Omental fat pad (tissue), 4 donors: ENCODE data around the gene PIN1. TPM values are rescaled to one million over a fixed set of nuclear protein-coding genes. Genes with fewer than 3 reads are reported as not detected.

Source experiments
- ATAC-seq: fragments of 150-250 bp; one replicate; pipeline ENCODE4 v1.9.1; 2016; ENCODE audit warnings: mild to moderate bottlenecking, moderate library complexity; ENCODE audit not compliant: low FRiP score
- DNase-seq: peaks from one replicate; pipeline ENCODE4 v3.0.0-alpha.2; 2019; ENCODE audit warnings: low spot score
- CTCF ChIP-seq, 3 donors: fragments of 450-650 bp; IDR thresholded peaks; one replicate each; pipeline ENCODE4 v1.5.1; 2016 to 2017; ENCODE audit warnings: antibody characterized with exemption in 3 of 3, mild to moderate bottlenecking in 3 of 3, moderate library complexity in 2 of 3
- small RNA-seq: library from RNA; depleted of rRNA; stranded (forward); fragments of <200 nt; gene quantifications from one replicate; pipeline ENCODE3, GENCODE V24; 2016
- total RNA-seq, 4 donors: library from RNA; depleted of rRNA; stranded (reverse); fragments of >200 nt; gene quantifications; one replicate each; pipeline ENCODE4 v1.1.0, GENCODE V29; 2016

PIN1 gene
- total RNA-seq, 4 donors from 2014 or later: 59.3 to 97.7 (median 77.0) TPM

- no peak for DNase-seq
- no peak for TF ChIP-seq CTCF (IDR thresholded peaks at IDR 0.05)
- ATAC-seq: no peak
Measured at GRCh38 chr19:9891609-9892373, 56.7 kb downstream of the PIN1 start.

Small RNAs within 50 kb of the gene (small RNA-seq; reads per million reads assigned to genes)
- not detected for gene RF00156

Other genes with a start within 250 kb of the PIN1 start
- gene ZNF561, start 214.1 kb upstream of the PIN1 start, total RNA-seq: 10 to 100 TPM; 17.5 to 27.1 (median 26.2) TPM
- gene ZNF562, start 160.2 kb upstream of the PIN1 start, total RNA-seq: 10 to 100 TPM; 19.5 to 40.4 (median 23.4) TPM
- 10 to 100 TPM in 2 of 4 donors, 1 to 10 TPM in 2; 6.5 to 21.4 (median 11.0) TPM for gene ZNF846, start 66.6 kb upstream of the PIN1 start, total RNA-seq
- gene FBXL12, start 16.2 kb upstream of the PIN1 start, total RNA-seq: 10 to 100 TPM; 18.1 to 27.9 (median 22.6) TPM
- gene UBL5, start 7.4 kb upstream of the PIN1 start, total RNA-seq: 100 to 1,000 TPM; 407 to 513 (median 455) TPM
- 10 to 100 TPM; 12.9 to 41.3 (median 23.6) TPM for gene OLFM2, start 101.2 kb downstream of the PIN1 start, total RNA-seq
- 10 to 100 TPM; 11.5 to 74.1 (median 25.0) TPM for gene COL5A3, start 175.2 kb downstream of the PIN1 start, total RNA-seq
- gene RDH8, start 178.2 kb downstream of the PIN1 start, total RNA-seq: not detected